HG02885 (cell line): ENCODE data around the gene KIRREL3.
"Not testable (repeated sequence)": the region's sequence is repeated elsewhere in the genome, so short reads cannot be mapped to it uniquely, and the experiment has no call there.

Experiments used
- ATAC-seq: cut with Tn5 transposase; IDR thresholded peaks from one replicate; pipeline ENCODE4 v1.9.1; 2021; ENCODE audit warnings: mild to moderate bottlenecking; ENCODE audit not compliant: unreplicated experiment, poor library complexity

The KIRREL3 gene

GRCh38 chr11:126407682-126408288 is 592.8 kb downstream of the KIRREL3 start:
- ATAC-seq = no peak

DNA sequence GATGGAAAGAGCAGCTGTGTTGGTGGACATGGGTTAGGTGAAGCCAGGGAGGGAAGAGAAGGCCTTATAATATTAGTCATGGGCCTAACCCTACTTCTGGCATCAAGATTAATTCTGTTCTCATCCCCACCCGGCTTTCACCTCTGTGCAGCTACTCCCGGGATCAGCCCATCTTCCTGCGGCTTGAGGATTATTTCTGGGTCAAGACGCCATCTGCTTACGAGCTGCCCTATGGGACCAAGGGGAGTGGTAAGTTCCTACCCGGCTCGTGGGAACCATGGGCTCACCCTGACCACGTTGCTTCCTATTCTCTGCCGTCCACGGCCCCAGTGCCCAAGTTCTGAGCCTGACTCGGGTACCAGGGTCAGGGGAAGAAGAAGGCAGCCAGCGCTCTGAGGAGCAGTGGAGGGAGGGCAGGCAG is 593.5 kb downstream of the KIRREL3 start:
- ATAC-seq = no peak

- ATAC-seq = no peak
These were observed 594.2 kb downstream of the KIRREL3 start for GRCh38 chr11:126406368-126406767.

- no peak for ATAC-seq
These were observed 594.7 kb downstream of the KIRREL3 start for GRCh38 chr11:126405906-126406305.

DNA sequence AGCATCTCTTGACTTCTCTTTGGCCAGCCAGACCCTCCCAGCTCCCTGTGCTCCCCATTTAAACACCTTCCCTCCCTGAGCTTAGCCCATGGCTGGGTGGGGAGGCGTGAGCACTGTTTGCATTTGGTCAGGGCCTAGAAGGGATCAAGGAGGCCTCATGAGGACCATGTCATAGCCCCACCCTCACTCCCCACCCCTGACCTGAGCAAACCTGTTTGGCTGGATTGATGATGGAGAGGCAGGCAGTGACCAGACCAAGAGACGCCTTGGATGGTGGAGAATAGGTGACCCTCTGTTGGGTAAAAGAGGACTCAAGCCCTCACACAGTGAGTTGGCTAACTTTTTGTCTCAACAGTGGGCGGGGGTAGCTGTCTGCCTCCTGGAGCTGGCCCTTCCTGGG is 595.2 kb downstream of the KIRREL3 start:
- no peak for ATAC-seq

GRCh38 chr11:126404367-126404766 is 596.2 kb downstream of the KIRREL3 start:
- no peak for ATAC-seq

DNA sequence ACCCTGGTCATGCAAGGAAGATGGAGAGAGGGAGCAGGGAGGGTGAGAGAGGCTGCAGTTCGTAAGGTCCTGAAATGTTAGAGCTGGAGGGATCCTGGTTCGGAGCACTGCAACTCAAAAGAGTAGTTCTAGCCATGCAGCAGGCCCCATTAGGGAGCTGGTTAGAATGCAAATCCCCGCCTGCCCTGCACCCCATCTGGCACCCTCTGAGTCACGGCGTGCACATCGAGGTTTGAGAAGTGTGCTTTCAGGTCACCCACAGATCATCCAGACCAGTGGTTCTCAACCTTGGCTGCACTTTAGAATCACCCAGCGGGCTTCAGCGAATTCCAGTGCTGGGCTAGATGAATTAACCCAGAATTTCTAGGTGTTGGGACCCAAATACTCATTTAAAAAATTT is 596.9 kb downstream of the KIRREL3 start:
- peak; percentile 99 for ATAC-seq

DNA sequence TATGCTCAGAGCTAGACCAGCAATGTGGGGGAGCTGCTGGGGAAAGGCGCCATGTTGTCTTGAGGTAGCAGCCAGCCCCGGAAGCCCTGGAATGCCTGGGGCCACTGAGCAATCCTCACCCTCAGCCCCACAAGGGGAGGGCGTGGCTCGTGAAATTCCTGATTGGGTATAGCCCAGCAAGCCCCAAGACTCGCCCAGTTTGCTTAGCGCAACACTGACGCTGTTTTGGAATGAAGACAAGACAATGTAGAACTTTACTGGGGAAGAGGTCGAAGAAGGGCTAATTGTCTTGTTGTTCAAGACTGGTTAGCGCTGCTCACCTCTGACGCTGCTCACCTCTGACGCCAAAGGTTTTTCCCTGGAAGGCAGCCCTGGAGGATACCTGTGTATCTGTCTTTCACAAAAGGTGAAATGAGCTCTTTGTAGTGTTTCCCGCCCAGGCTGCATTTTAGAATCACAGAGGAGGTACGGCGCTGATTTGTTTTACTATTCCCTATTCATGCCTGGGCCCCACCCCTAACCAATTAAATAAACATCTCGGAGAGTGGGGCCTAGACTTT is 597.5 kb downstream of the KIRREL3 start:
- no peak for ATAC-seq

GRCh38 chr11:126400479-126400878 is 600.1 kb downstream of the KIRREL3 start:
- ATAC-seq = no peak

DNA sequence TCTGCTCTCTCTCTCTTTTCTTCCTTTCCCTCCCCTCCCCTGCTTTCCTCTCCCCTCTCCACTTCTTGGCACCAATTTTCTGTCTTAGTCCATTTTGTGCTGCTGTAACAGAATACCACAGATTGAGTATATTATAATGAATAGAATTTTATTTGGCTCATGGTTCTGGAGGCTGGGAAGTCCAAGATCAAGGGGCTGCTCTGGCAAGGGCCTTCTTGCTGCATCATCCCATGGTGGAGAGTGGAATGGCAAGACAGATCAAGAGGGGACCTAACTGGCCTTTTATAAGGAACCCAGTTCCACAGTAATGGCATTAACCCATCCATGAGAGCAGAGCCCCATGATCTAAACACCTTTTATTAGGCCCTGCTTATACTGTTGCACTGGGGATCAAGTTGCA is 600.6 kb downstream of the KIRREL3 start:
- no peak for ATAC-seq

DNA sequence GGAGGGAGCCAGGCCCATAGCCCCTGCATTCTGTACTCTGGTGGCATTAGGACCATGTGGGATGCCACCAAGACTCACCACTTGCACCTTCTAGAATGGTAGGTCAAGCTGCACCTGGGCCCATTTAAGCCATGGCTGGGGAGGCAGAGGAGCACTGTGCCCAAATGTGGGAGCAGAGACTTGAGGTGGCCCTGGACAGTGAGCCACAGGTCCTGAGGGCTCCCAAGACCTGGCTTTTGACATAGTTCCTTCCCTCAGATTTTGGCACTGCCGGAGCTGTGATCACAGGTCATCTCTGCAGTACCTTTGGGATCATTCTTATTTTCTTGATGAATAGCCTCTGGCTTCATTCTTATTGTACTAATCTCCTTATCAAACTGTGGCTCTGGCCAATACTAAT is 601.8 kb downstream of the KIRREL3 start:
- ATAC-seq = no peak

DNA sequence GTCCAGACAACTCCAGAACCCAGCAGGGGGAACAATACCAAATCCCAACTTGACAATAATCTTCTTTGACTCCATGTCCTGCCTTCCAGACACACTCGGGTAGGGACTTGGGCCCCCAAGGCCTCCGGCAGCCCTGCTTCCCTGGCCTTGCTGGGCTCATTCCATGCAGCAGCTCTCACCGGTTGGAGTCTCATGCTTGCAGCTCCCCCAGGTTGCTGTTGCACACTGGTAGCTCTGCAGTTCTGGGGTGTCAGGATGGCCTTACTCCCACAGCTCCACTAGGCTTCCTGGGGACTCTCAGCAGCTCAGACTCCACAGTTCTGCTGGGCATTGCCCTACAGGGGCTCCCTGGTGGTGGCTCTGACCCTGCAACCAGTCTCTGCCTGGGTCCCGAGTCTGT is 602.3 kb downstream of the KIRREL3 start:
- no peak for ATAC-seq

DNA sequence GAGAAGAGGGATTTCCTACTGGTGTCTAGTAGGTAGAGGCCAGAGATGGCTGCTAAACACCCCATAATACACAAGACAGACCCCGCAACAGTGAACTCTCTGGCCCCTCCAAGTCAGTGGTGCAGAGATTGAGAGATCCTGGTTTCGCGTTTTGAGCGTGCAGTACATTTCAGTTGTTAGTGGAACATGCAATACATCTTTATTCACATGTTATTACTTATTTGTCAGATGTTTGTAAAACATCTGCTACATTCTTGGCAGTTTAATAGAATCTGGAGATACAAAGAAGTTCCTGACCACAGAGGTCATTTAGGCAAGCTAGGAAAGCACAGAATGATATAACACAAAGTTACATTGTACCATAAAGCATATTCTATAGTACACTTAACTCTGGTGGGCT is 603.6 kb downstream of the KIRREL3 start:
- ATAC-seq = no peak

DNA sequence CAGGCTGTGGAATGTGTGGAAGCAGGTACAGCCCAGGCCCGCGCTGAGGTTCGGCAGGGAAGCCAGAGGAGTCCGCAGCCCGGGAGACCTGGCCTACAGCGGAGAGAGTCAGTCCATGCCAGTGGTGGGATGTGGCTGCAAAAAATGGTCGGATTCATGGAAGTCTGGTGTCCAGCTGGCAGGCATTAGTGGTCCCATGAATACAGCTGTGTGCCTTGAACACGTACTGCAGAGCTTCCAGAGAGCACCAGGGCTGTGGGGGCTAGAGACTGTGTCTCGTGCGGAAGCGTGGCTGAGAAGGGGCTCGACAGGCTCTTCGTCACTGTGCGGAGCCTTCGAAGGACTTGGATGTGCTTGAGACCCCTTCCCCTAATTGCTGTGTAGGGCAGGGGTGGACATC is 604.3 kb downstream of the KIRREL3 start:
- ATAC-seq = not testable (repeated sequence)

GRCh38 chr11:126395784-126396183 is 604.8 kb downstream of the KIRREL3 start:
- not testable (repeated sequence) for ATAC-seq

DNA sequence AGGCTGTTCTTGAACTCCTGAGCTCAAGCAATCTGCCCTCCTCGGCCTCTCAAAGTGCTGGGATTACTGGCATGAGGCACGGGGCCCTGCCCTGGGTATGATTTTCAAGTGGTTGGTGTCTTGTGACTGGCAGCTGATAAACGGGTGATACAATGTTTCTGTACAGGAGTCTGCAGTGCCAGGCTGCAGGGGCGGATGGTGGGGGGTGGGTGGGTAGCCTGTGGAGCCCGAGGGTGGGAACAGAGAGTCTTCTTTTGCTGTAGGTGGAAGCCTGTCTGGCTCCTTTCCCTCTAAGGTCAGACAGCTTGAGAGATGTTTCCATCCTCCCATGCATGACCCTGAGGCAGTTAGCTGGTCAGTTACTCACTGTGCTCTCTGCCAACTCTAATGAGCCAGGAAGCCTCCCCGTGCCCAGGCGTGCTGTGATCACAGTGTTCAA is 605.9 kb downstream of the KIRREL3 start:
- ATAC-seq = not testable (repeated sequence)

DNA sequence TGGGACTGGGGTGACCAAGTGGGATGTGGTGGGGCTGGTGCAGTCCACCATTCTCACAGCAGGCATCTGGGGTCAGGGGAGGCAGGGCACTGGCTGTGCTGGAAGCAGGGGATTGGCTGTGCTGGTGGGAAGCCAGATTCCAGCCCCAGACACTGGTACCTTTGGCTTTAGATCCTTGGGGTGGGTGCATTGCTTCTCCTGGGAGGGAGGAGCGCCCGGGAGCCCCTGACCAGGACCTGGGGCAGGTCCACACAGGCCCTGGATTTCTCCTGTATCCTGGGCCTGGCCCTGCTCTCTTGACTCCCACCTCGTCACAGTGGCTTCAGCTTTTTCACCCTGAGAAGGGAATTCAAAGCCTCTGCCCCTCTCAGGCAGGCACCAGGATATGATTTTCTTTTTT is 606.5 kb downstream of the KIRREL3 start:
- ATAC-seq = no peak

GRCh38 chr11:126393143-126393542 is 607.4 kb downstream of the KIRREL3 start:
- no peak for ATAC-seq

- no peak for ATAC-seq
These were observed 607.9 kb downstream of the KIRREL3 start for GRCh38 chr11:126392633-126393013.

DNA sequence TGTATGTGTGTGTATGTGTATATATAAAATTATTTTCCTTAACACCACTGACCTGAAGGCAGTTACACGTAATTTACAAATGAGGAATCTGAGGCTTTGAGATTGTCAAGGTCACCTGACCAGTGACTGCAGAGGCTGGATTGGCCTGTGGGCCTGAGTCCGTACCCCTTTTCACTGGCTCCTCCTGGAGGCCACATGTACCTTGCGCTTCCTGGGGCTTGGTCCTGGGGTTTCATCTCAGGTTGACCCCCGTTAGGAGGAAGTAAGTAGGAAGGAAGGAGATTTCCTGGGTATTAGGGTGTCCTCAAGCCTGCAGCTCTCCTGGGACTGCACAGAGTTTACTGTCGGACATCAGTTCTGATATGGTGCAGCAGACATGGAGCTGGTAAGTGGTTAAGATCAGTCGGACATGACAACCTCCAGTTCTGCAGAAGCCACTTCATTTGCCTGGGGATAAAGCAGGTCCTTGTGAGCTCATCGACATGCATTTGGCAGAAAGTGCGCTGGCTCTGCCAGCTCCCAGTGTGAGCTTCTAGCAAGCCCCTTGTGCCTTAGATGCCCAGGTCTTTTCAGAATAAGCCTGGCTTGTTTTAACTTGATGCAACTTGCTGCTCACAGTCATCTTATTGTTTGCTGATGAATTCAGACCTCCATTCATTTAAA is 608.5 kb downstream of the KIRREL3 start:
- ATAC-seq = no peak

DNA sequence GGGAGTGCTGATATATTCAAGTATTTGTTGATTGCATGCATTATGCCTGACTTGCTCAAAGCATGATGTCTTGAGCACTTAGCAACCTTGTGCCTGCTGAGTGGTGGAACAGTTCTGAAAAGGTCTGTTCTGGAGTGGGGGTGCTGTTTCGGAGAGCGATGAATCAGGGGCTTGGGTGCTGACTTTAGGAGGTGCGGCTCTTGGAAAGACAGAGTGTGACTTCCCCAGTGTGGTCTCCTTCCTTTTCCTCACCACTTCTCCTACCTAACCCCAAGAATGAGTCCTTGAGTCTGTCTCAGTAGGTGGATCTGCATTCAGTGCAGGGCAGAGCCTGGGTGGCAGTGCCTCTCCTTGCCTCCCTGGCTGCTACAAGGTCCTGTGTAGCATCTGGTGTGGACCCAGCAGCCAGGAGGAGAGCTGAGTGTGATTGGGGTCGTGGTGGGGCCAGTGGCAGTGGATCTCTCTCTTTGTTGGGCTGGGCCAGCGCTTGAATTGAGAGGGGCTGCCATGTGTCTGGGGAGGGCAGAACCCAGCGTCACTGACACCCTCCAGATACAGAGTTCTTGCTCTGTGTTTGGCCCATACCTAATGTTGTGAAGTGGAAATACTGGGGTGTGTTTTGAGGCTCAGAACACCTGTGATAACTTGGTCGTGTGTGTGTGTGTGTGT is 609.1 kb downstream of the KIRREL3 start:
- no peak for ATAC-seq
